ENCODE data around the gene RPS29. TPM values are rescaled to one million over a fixed set of nuclear protein-coding genes. Genes with fewer than 3 reads are reported as not detected.

Gene RPS29
- total and polyA plus RNA-seq, 2 of the 13 experiments (the other 11 are each of a cell fraction or from before 2014, with no cell fraction given): 4,303 to 8,215 TPM

- TF ChIP-seq ZNF446 (CRISPR knock-in tag; IDR thresholded peaks at IDR 0.05) (no peak), ZNF766 (CRISPR knock-in tag; IDR thresholded peaks at IDR 0.05; ENCODE audit: borderline replicate concordance) (no peak), PHF8 (CRISPR knock-in tag; IDR thresholded peaks at IDR 0.05) (peak; percentile 86), NFKBIZ (CRISPR knock-in tag; IDR thresholded peaks at IDR 0.05) (no peak), GATAD2A (CRISPR knock-in tag; IDR thresholded peaks at IDR 0.05) (peak; percentile 45; the same call in 1 of the 2 replicates), ZNF670 (CRISPR knock-in tag; IDR thresholded peaks at IDR 0.05; ENCODE audit: borderline replicate concordance) (peak; percentile 24; the same call in 1 of the 2 replicates), EP300 (IDR thresholded peaks at IDR 0.05; ENCODE audit: low read depth in 2 of 2, low read length in 2 of 2) (no peak), EP300 (CRISPR knock-in tag; IDR thresholded peaks at IDR 0.05; ENCODE audit: borderline replicate concordance) (no peak; the same call in 1 of the 2 replicates), SAP130 (CRISPR knock-in tag; IDR thresholded peaks at IDR 0.05; ENCODE audit: low read depth) (peak; percentile 83), IRX3 (CRISPR knock-in tag; IDR thresholded peaks at IDR 0.05; ENCODE audit: borderline replicate concordance, low read depth) (peak; percentile 27; the same call in 1 of the 2 replicates), SETDB1 (CRISPR knock-in tag; IDR thresholded peaks at IDR 0.05; ENCODE audit: borderline replicate concordance) (no peak), ZNF570 (CRISPR knock-in tag; IDR thresholded peaks at IDR 0.05; ENCODE audit: borderline replicate concordance) (no peak), ZNF510 (CRISPR knock-in tag; IDR thresholded peaks at IDR 0.05; ENCODE audit: low read depth) (peak; percentile 54; the same call in 1 of the 2 replicates), LBX2 (CRISPR knock-in tag; IDR thresholded peaks at IDR 0.05; ENCODE audit: borderline replicate concordance) (no peak; the same call in 1 of the 2 replicates), ZNF883 (CRISPR knock-in tag; IDR thresholded peaks at IDR 0.05; ENCODE audit: not compliant biosample characterization) (peak; percentile 70), ZNF230 (CRISPR knock-in tag; IDR thresholded peaks at IDR 0.05) (peak; percentile 73; the same call in 1 of the 2 replicates), TEF (CRISPR knock-in tag; IDR thresholded peaks at IDR 0.05) (no peak), POLR2A (IDR thresholded peaks at IDR 0.05; ENCODE audit: insufficient read depth in 1 of 2, low read depth in 2 of 2, low read length in 2 of 2) (peak; percentile 74 to 83), THAP8 (CRISPR knock-in tag; IDR thresholded peaks at IDR 0.05; ENCODE audit: borderline replicate concordance) (peak; percentile 87; the same call in 1 of the 2 replicates), MYC (CRISPR knock-in tag; IDR thresholded peaks at IDR 0.05; ENCODE audit: borderline replicate concordance) (peak; percentile 81), RBM39 (IDR thresholded peaks at IDR 0.05; ENCODE audit: low read depth, low read length, poor library complexity, severe bottlenecking) (peak; percentile 15), CBFB (CRISPR knock-in tag; IDR thresholded peaks at IDR 0.05) (0 out of 2 replicates have a peak, but pooled peaks have one; percentile 61), ESRRA (CRISPR knock-in tag; IDR thresholded peaks at IDR 0.05; ENCODE audit: low read depth) (peak; percentile 19), ZBTB4 (CRISPR knock-in tag; IDR thresholded peaks at IDR 0.05; ENCODE audit: borderline replicate concordance) (peak; percentile 55)
These were observed 47.7 kb upstream of the RPS29 start (continued) for GRCh38 chr14:49633640-49634546.
